Central memory CD4-positive, alpha-beta T cell (primary cell): ENCODE results near the gene TMC1.

ENCODE experiments used
- DNase-seq: peaks from one replicate; pipeline ENCODE4 v3.0.0; 2022

Gene TMC1

GRCh38 chr9:72576087-72576486 lies 54.7 kb downstream of the TMC1 start:
- DNase-seq: no peak

GRCh38 chr9:72577212-72577753 lies 55.9 kb downstream of the TMC1 start:
- no peak for DNase-seq

GRCh38 chr9:72579190-72579589 lies 57.8 kb downstream of the TMC1 start:
- no peak for DNase-seq

DNA sequence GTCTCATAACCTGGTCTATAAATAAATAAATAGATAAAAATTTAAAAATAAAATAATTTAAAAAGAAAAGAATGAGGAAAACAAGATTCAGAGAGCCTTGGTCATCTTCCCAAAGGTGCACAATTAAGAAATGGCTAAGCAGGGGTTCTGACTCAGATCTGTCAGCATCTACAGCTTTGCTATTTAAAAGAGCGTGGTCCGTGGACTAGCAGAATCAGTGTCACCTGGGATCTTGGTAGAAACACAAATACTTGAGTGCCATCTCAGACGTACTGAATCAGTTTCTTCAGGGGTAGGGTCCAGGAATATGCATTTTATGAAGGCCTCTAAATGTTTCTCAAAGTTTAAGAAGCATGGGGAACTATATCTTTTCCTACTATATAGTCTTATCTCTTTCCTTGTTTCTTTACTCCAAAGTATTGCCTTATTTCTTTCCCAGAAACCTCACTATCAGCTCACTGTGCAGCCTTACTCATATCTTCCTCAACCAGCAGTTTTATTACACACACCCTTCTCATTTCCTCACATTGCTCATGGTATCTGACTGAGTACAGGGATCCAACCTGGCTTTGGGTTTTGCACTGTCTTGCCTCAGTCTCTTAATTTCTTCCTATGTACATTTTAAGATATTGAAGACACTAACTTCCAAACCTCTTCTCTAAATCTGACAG lies 58.6 kb downstream of the TMC1 start:
- no peak for DNase-seq

- DNase-seq: no peak
These were observed 60.3 kb downstream of the TMC1 start for GRCh38 chr9:72581694-72582093.

DNA sequence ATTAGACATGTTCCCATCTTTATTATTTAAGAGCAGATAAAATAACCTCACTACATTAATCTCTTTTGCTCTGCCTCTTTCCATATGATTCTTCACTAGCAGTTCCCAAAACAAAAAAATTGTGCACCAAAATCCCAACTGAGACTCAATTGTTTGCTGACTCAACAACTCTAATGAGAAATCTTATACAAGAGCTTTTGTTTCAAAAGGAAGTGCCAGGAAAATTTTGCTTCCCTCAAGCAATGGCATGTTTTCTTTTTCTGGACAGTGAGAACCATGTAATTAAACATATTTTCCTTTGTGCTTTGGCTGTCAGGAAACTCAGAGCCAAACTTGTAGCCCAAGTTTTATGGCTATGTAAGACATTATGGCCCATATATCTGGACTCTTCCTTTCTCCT lies 62.0 kb downstream of the TMC1 start:
- DNase-seq: no peak

- DNase-seq: peak; percentile 27
These were observed 65.2 kb downstream of the TMC1 start for GRCh38 chr9:72586388-72587130.

DNA sequence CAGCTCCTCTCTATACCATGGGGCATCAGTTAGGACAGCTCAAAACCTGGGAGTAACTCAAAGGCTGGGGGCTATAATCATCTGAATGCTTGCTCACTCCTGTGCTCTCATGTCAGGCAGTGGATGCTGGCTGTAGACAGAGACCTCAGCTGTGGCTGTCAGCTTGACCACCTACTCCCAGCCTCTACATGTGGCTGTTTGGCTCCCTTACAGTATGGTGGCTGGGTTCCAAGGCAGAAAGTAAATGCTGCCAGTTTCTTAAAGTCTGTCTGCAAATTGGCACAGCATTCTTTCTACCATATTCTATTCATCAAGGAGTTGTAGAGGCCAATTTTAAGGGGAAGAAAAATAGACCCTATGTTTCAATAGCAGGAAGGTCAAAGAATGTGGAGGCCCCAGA lies 66.9 kb downstream of the TMC1 start:
- no peak for DNase-seq

GRCh38 chr9:72589667-72590521 lies 68.5 kb downstream of the TMC1 start:
- no peak for DNase-seq

DNA sequence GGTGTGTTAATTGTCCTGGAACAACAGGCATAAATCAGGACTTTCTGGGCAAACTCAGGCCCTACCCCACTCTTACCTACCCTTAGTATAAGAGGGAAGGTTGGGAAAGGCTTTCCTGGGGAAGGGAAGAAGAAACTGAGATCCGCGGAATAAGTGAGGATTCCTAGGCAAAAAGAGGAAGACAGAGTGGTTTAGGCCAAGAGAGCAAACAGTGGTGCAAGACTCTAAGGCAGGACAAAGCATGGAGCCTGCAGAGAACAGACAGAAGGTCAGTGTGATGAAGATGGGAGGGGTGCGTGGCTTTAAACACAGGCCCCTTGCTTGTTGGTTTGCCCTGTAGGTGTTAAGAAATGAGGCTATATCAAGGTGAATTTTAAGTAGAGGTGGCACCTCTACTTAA lies 69.4 kb downstream of the TMC1 start:
- no peak for DNase-seq

DNA sequence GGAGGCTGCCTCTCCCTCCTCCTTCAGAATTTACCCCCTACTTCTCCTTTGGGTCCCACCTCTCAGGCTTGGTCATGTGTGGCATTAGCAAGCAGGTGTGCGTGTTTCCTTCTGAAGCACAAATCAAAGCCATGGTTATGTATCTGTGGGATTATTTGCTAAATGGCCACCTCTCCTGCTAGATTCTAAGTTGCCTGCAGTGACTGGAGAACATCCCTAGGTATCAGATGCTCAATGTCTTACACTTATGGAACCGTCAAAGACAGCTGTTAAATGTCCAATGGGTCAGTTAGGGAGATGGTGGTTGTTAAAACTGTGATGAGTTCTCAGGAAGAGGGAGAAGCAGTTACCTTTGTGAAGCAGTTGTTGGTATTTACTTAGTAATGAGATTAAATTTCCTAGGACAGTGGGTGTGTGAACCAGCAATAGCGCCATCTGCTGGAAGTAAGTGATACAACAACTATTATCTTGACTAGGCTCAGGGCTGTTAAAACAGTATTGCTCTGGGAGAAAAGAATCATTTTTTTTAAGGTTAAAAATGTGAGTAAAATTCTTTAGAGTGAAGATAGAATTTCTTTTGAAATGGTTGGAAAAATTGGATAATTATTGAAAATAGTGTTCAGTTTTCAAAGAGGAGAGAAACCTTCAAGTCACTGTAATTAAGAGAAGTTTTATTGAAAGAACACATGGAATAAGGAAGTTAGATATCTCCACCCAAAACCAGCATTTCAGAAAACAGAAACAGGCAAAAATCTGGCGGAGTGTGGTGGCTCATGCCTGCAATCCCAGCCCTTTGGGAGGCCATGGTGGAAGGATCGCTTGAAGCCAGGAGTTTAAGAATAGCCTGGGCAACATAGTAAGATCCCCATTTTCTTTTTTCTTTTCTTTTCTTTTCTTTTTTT lies 71.3 kb downstream of the TMC1 start:
- peak; percentile 45 for DNase-seq

DNA sequence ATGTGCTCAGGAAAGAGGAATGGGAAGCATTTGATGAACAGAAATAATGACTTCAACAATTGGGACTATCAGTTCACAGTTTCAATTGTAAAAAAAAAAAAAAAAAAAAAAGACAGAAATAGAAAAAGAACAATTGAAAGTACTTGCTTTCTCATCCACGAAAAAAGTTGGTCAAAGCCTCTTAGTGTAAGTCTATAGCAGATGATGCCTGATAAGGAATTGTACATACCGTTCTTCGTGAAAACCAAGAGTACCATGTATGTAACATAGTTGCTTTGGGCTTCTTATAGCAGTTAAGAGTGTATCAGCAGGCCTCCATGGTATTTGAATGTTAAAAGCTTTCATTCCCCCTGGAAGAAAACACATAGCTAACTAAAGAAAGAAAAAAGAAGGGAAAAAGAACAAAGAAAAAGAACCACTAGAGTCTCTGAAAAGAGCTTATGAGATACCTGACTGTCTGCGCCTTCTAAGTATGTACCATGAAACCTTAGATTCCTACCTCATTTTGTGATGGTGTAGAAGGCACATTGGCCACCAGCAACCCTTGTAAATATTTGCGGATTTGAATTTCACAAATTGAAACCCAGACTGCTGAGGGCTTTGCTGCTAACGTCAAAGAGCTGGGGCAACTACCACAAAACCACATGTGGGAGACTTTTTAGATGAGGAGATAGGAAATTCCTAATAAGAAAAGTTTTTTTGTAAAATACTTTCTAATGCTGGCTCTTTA lies 75.2 kb downstream of the TMC1 start:
- DNase-seq: peak; percentile 39

DNA sequence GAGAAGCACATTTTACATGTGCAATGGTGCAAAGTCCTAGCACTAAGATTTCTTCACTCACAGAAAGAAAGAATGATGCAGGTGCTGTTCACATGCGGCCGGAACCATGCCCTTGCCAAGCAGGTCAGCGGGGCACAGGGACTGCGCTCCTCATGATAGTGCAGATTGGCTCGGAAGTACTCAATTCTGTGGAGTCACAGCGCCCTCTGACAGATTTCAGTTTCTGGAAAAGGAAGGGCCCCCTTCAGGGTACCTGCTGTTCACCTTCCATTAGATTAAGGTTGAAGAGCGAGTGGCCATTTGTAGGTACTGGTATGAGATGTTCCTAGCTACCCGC lies 75.7 kb downstream of the TMC1 start:
- DNase-seq: no peak

- DNase-seq: no peak
These were observed 76.2 kb downstream of the TMC1 start for GRCh38 chr9:72597601-72598000.

- DNase-seq: no peak
These were observed 77.2 kb downstream of the TMC1 start for GRCh38 chr9:72598639-72599038.

DNA sequence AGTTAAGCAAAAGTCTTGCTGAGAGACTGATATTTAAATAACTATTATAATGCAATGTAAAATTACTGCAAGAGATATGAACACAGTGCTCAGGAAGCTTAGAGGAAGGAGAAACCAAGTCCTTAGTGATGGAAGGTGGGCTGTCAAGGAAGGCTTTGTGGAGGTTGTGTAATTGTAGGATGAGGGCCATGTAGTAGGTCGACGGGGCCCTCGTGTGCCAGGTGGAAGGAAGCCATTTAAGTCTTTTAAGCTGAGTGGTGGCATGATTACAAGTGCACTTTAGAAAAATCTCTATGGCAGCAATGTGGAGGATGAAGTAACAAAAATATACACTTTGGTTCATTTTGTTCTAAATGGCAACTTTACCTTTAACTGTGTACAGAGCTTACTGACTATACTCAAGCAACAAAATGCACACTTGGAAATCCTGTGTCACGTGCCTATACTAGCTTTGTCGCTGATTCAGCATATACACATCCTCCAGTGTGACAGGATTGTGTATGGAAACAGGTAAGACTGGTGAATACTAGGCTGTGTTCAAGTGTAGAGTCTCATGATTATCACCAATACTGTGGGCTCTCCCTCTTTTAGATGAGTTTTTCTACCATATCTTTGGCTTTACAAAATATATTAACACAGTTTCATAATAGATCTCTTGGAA lies 78.6 kb downstream of the TMC1 start:
- no peak for DNase-seq

- DNase-seq: no peak
These were observed 79.3 kb downstream of the TMC1 start for GRCh38 chr9:72600671-72601070.

DNA sequence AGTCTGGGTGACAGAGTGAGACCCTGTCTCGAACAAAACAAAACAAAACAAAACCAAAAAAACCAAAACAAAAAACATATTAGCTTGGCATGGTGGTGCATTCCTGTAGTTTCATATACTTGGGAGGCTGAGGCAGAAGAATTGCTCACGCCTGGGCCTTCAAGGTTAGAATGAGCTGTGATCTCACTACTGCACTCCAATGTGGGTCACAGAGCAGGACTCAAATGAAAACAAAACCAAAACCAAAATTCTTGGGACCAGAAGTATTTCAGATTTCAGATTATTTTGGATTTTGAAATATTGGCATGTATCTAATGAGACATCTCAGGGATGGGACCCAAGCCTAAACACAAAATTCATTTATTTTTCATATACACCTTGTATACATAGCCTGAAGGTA lies 80.2 kb downstream of the TMC1 start:
- no peak for DNase-seq

DNA sequence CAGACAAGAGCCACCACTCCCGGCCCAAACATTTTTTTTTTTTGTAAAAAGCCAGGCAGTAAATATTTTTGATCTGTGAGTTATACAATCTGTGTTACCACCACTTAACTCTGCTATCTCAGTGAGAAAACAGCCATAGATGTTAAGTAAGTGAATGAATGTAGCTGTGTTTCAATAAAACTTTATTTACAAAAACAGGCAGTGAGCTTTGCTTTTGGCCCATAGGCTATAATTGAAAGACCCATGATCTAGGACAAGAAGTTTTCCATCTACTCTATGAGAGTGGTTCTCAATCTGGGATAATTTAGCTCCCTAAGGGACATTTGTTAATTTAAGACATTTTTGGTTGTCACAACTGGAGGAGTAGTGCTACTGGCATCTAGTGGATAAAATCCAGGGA lies 91.0 kb downstream of the TMC1 start:
- no peak for DNase-seq

GRCh38 chr9:72614067-72614466 lies 92.7 kb downstream of the TMC1 start:
- DNase-seq: no peak

DNA sequence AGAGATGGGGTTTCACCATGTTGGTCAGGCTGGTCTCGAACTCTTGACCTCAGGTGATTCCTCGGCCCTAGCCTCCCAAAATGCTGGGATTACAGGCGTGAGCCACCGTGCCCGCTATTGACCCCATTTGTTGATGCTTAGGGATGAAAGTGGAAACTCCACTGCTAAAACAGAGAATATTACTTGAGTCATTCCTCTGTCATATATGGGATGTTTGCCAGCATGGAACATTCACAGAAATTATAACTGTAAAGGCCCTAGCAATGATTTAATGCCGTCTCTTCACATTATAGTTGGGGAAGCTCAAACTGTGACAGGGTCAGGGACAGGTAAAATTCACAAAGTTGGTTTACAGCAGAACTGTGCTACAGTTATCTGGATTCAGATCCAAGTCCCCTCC lies 94.5 kb downstream of the TMC1 start:
- no peak for DNase-seq
